NCI-H69 (cell line): ENCODE measurements around the gene SLC28A1.

Source experiments
- DNase-seq: peaks from one replicate; lab custom pipeline; 2025; lab: John Stamatoyannopoulos, UW

The SLC28A1 gene

DNA sequence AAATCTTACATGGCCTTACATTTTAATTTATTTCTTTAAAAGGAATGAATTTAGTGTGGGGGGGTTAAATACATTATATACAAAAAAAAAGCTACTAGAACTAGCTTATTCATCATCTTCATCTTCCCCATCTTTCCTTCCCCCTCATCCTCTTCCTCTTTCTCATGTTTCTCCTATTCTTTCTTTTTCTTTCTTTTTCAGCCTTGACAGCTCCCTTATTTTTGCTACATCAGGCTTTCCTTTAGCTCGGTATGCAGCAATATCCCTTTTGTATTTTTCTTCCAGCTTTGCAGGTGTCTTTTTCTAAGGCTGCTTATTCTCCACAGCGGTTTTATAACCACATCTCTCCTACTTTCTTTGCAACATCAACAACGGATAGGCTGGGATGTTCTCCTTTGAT, 55.9 kb downstream of the SLC28A1 start:
- DNase-seq: no peak

DNA sequence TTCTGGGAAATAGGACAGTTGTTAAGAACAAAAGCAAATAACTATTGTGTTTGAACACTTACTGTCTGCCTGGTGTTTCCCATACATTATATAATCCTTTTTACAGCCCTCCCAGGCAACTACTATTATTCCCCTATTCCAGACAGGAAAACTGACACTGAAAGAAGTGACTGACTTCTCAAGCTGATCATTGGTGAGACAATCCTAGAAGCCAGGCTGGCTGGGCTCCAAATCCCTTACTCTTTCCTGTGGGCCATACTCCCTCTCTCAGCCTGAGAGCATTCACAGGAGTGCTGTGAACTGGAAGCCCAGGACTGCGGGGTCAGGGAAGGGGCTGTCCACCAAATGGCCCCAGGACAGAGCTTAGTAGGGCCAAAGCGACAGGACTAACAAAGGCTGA, 58.0 kb downstream of the SLC28A1 start:
- no peak for DNase-seq

DNA sequence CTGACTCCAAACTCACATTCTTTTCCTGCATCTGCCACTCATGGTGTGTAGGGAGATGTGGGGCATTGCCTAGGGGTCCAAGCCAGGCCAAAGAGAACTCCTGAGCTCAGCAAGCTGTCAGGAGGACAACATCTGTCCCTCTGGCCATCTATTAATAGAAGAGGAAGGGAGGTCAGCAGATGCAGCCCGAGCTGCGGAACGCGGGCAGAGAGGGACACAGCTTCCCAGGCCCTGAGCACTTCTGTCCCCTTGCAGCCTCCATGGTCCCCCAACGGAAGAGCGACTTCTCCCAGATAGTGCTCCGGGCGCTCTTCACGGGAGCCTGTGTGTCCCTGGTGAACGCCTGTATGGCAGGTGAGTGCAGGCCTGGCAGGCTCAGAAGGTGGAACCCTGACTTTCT, 59.8 kb downstream of the SLC28A1 start:
- DNase-seq: no peak

DNA sequence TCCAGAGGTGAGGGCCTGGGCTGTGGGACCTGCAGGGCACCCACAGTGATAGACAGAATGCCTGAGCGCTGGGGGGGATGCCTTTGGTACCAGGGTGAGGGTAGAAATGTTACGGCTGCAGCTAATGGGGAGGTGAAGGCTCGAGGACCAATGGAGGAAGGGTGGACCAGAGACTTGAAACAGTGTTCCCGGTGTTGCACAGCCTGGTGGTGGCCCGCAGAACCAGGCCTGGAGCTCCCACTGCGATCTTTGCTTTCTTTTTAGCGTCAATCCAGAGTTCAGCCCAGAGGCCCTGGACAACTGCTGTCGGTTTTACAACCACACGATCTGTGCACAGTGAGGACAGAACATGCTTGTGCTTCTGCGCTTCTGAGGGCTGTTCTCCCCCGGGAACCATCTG, 60.4 kb downstream of the SLC28A1 start:
- DNase-seq: no peak

GRCh38 chr15:84946772-84947489, 62.5 kb downstream of the SLC28A1 start:
- no peak for DNase-seq

- no peak for DNase-seq
Measured at GRCh38 chr15:84947947-84948830, 63.7 kb downstream of the SLC28A1 start.

GRCh38 chr15:84949043-84949442, 64.6 kb downstream of the SLC28A1 start:
- no peak for DNase-seq

- DNase-seq: no peak
Measured at GRCh38 chr15:84949845-84950569, 65.5 kb downstream of the SLC28A1 start.

DNA sequence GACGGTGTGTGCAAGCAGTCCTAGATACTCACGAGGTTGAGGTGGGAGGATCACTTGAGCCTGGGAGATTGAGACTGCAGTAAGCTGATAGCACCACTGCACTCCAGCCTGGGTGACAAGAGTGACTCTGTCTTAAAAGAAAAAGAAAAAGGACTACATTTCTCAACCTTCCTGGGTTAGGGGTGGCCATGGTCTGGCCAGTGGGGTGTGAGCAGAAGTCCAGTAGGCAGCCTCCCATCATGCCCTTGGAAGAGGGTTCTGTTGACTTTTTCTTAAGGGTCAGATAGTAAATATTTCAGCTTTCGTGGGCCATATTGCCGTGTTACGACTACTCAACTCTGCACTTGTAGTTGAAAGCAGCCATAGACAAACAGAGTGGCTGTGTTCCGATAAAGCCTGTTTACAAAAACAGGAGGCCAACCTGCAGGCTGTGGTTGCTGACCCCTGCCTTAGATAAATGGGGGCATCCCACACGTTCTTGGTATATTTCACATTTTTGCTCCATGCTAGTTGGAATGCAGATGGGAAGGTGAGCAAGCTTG, 66.2 kb downstream of the SLC28A1 start:
- no peak for DNase-seq

- DNase-seq: no peak
Measured at GRCh38 chr15:84951736-84952135, 67.3 kb downstream of the SLC28A1 start.

- DNase-seq: no peak
Measured at GRCh38 chr15:84953136-84953535, 68.7 kb downstream of the SLC28A1 start.

GRCh38 chr15:84953726-84954125, 69.3 kb downstream of the SLC28A1 start:
- no peak for DNase-seq

- peak; percentile 63 for DNase-seq
Measured at GRCh38 chr15:84955089-84955848, 70.8 kb downstream of the SLC28A1 start.

- no peak for DNase-seq
Measured at GRCh38 chr15:84956199-84956598, 71.7 kb downstream of the SLC28A1 start.

DNA sequence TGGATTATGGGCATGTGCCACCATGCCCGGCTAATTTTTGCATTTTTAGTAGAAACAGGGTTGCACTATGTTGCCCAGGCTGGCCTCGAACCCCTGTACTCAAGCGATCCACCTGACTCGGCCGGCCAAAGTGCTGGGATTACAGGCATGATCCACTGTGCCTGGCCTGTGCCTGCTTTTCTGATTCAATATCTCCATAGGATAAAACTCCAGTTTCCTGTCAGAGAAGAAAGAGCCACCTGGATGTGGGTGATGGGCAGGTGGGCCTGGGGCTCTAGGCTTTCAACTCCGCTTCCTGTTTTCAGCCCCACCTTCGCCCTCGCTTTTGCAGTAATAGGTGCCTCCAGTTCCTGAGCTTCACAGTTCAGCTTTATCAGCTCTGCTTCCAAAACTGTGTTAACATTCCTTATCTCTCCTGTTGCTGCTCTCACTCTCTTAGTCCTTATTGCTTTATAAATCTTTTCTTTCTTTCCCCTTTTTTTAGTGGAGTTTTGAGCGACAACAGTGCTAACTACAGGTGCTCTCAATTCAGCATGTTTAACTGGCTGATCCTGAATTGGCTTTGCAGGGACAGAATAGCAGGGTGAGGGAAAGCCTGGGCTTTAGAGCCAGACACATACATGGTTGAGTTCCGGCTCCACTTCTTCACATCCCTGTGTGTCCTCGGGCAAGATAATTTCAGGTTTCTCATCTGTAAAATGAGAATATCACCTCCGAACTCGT, 76.1 kb downstream of the SLC28A1 start:
- no peak for DNase-seq

- no peak for DNase-seq
Measured at GRCh38 chr15:84961114-84961452, 76.6 kb downstream of the SLC28A1 start.

DNA sequence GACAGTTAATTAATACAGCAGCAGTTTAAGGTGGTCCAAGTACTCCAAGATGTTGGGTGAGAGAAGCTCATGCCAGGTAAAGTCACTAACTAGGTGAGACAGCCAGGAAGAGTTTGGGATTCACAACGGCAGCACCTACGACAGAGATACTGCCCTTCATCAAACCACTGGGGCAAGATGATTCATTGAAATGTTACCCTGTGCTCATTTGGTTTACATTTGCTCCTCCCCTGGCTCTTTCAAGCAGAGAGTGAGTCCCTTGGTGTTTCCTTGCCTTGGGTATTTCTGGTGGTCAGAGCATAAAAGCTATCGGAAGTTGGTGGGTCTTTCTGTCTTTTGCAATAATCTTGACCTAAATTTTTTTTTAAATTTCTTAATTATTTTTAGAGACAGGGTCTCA, 77.2 kb downstream of the SLC28A1 start:
- no peak for DNase-seq

GRCh38 chr15:84962955-84963354, 78.5 kb downstream of the SLC28A1 start:
- no peak for DNase-seq

DNA sequence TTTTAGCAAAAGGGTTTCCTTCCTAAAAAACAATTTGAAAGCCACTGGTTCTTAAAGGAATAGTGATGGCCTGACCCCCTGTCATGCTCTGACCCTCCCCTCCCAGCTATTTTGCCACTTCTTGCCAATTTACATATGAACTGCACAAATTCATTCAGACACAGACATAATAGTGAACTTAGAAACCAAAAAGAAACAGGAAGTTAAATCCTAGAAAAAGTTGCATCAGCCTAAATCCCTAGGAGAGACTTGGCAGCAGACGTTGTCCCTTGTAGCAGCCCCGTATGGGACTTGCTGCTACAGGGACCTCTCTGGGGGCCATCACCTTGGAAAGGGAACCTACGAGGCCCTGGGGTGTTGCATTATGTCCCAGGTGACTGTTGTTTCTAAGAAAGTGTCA, 82.9 kb downstream of the SLC28A1 start:
- no peak for DNase-seq

- no peak for DNase-seq
Measured at GRCh38 chr15:84968301-84968700, 83.8 kb downstream of the SLC28A1 start.

GRCh38 chr15:84969257-84969656, 84.8 kb downstream of the SLC28A1 start:
- no peak for DNase-seq
